Adrenal gland (tissue), 12 donors: ENCODE measurements around the gene CDCA8. TPM values are rescaled to one million over a fixed set of nuclear protein-coding genes. Genes with fewer than 3 reads are reported as not detected.

Experiments
- DNase-seq, 7 donors: peaks; one replicate each; pipeline ENCODE4 v3.0.0-alpha.2; 2019 to 2020
- H3K27ac ChIP-seq, 5 donors: fragments of 200-600 bp; sonication (generic) in 4 of 5; 1 replicate in 3 of 5; 2 replicates in 2 of 5; pipeline versions ENCODE4 v1.5.1 to v1.8.0; 2016 to 2020; ENCODE audit warnings: mild to moderate bottlenecking in 1 of 5
- H3K27me3 ChIP-seq: fragments of 200-600 bp; 2 replicates; pipeline ENCODE4 v1.8.0; 2021
- H3K36me3 ChIP-seq, 2 donors: fragments of 200-600 bp; replicated peaks in 1 of 2; 1 replicate in 1 of 2; 2 replicates in 1 of 2; pipeline versions ENCODE4 v1.5.1 to v1.8.0; 2018 to 2022
- H3K4me1 ChIP-seq, 2 donors: fragments of 200-600 bp; replicated peaks in 1 of 2; 1 replicate in 1 of 2; 2 replicates in 1 of 2; pipeline versions ENCODE4 v1.5.1 to v1.8.0; 2018 to 2021
- H3K4me3 ChIP-seq, 4 donors: fragments of 200-600 bp; sonication (generic) in 3 of 4; one replicate each; pipeline ENCODE4 v1.5.1; 2016 to 2018
- H3K9me3 ChIP-seq, 3 donors: fragments of 200-600 bp; sonication (generic) in 1 of 3; replicated peaks in 1 of 3; 1 replicate in 2 of 3; 2 replicates in 1 of 3; pipeline versions ENCODE4 v1.5.1 to v1.8.0; 2016 to 2021
- POLR2A ChIP-seq, 2 donors: fragments of 450-650 bp; IDR thresholded peaks; one replicate each; pipeline ENCODE4 v1.6.1; 2017; ENCODE audit warnings: antibody characterized with exemption in 2 of 2, mild to moderate bottlenecking in 2 of 2, moderate library complexity in 1 of 2
- WGBS, 4 donors: extraction: QIAGEN DNeasy Blood & Tissue Kit in 2 of 4; methylation state at CpG; one replicate each; pipeline versions ENCODE4 v1.1.5 to v1.1.7; 2013 to 2017; 5-methylcytosine and 5-hydroxymethylcytosine counted together
- intact Hi-C, 2 donors: fragments of 100-400 bp; cut with DNase I; formaldehyde crosslinking; loops; one replicate each; pipeline versions ENCODE4 v1.14.1 to v1.15.0; 2022 to 2023
- polyA plus RNA-seq, 3 donors: library from polyadenylated mRNA; stranded (reverse); fragments of 200-250 nt in 2 of 3; fragments of 350-450 nt in 1 of 3; fragmentation: Illumina TruSeq in 1 of 3; extraction: RNeasy Lipid Tissue Mini Kit (QIAGEN cat#74804) in 1 of 3; gene quantifications; one replicate each; pipeline ENCODE4 v1.2.3, GENCODE V29; 2013 to 2014
- total RNA-seq, 9 donors: library from RNA; depleted of rRNA in 4 of 9; stranded (reverse); fragments of >200 nt in 4 of 9; fragments of 120-200 nt in 1 of 9; fragmentation: NEBNext Ultra II Directional in 1 of 9; extraction: Animal tissue kit (Norgen Biotek cat#: 25700) in 1 of 9; gene quantifications; one replicate each; pipeline versions ENCODE4 v1.1.0 to v1.2.4, GENCODE V29; 2013 to 2023
- TF ChIP-seq, protein P1 (sequence below), 6 experiments: fragments of 450-650 bp in 4 of 6; fragments of 200-600 bp in 2 of 6; sonication (generic) in 1 of 6; IDR thresholded peaks; 1 replicate in 5 of 6; 2 replicates in 1 of 6; pipeline versions ENCODE4 v1.5.1 to v1.8.0; 2016 to 2021; ENCODE audit warnings: antibody characterized with exemption in 6 of 6, mild to moderate bottlenecking in 2 of 6, moderate library complexity in 1 of 6
- donor health status: healthy with polysubstance abuse.
- donor health status: Bipolar disorder and iron deficiency.
- donor health status: DM: yes; HTN: yes; CAD: no.
- donor health status: DM: no; HTN: no; CAD: no.
- donor health status: DM: no; HTN: no; CAD: no.
- donor health status: DM: yes; HTN: yes; CAD: no.

CDCA8 gene
- total and polyA plus RNA-seq, 12 donors, result 0.49 to 3.2 (median 1.2) TPM

DNA sequence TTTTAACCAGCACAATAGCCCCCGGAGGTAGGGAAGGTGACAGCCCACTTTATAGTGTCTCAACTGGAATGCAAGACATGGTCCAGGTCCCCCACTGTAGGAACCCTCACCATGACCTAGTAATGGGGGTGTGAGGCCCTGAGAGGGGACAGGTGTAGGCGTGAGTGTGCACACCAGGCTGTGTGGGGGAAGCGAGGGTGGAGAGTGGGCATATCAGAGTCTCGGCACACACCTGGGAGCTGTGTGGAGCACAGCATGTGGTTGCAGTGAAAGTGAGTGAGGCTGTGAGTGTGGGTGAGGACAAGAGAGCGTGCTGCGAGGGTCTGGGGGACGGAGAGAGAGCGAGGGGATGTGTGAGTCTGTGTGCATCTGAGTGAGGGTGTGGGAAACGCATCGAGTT, 40.5 kb upstream of the CDCA8 start:
- Histone ChIP-seq H3K27ac (no peak overlapping the region), H3K9me3 (no peaks in the 10 kb centered on the region), H3K4me3 (no peak overlapping the region), H3K27me3 (no peaks in the 10 kb centered on the region), H3K36me3 (no peaks in the 10 kb centered on the region), H3K4me1 (no peaks in the 10 kb centered on the region)
- 61 to 70% (median 67%) methylated on average over 10 of the region's 10 CpGs for WGBS, 4 donors
- TF ChIP-seq, protein P1, sequence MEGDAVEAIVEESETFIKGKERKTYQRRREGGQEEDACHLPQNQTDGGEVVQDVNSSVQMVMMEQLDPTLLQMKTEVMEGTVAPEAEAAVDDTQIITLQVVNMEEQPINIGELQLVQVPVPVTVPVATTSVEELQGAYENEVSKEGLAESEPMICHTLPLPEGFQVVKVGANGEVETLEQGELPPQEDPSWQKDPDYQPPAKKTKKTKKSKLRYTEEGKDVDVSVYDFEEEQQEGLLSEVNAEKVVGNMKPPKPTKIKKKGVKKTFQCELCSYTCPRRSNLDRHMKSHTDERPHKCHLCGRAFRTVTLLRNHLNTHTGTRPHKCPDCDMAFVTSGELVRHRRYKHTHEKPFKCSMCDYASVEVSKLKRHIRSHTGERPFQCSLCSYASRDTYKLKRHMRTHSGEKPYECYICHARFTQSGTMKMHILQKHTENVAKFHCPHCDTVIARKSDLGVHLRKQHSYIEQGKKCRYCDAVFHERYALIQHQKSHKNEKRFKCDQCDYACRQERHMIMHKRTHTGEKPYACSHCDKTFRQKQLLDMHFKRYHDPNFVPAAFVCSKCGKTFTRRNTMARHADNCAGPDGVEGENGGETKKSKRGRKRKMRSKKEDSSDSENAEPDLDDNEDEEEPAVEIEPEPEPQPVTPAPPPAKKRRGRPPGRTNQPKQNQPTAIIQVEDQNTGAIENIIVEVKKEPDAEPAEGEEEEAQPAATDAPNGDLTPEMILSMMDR (IDR thresholded peaks at IDR 0.05), result no peak
- intact Hi-C loops, result no loop called here
- DNase-seq, result no peak

DNA sequence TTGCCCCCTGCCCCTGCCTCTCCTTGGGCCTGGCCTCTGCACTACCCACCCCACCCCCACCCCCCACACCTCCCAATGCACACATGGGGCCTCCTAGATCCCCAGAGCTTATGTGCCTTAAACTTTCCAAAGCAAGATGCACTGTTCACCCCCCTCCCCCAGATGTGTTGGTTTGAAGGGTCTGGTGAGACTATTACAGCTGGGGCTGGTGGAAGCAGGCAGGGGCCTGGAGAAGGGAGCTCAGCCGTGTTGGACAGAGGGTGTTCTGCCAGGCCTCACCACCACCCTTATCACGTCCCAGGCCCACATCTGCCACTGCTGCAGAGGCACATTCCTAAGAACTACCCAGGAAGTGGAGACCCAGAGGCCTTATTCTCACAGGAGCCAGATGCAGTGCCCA, 39.3 kb upstream of the CDCA8 start:
- 50 to 69% (median 50%) methylated on average over 2 of the region's 2 CpGs; no CpG with 5 or more reads in 1 of the 4 donors for WGBS, 4 donors
- H3K36me3 ChIP-seq, result no peaks in the 10 kb centered on the region
- DNase-seq, result no peak
- TF ChIP-seq POLR2A (IDR thresholded peaks at IDR 0.05), result no peak
- TF ChIP-seq, protein P1 (IDR thresholded peaks at IDR 0.05), result no peak
- intact Hi-C loops, result no loop called here
- no peaks in the 10 kb centered on the region for H3K27me3 ChIP-seq
- no peak overlapping the region for H3K4me3 ChIP-seq
- H3K27ac ChIP-seq, result no peak overlapping the region
- H3K9me3 ChIP-seq, result no peaks in the 10 kb centered on the region
- H3K4me1 ChIP-seq, result no peaks in the 10 kb centered on the region

DNA sequence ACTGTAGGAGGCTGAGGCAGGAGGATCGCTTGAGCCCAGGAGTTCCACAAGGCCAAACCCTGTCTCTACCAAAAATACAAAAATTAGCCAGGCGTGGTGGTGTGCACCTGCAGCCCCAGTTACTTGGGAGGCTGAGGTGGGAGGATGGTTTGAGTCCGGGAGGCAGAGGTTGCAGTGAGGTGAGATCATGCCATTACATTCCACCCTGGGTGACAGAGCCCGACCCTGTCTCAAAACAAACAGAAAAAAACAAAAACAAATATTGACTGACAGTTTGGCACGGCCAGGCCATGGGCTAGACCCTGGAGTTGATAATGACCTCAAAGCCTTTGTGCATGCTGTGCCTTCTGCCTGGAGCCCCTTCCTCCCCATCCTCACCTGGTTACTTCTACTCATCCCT, 38.4 kb upstream of the CDCA8 start:
- H3K9me3 ChIP-seq, result no peaks in the 10 kb centered on the region
- H3K4me1 ChIP-seq, result no peaks in the 10 kb centered on the region
- TF ChIP-seq, protein P1 (IDR thresholded peaks at IDR 0.05), result no peak
- TF ChIP-seq POLR2A (IDR thresholded peaks at IDR 0.05), result no peak
- no peak overlapping the region for H3K4me3 ChIP-seq
- H3K36me3 ChIP-seq, result no peaks in the 10 kb centered on the region
- WGBS, 4 donors, result 77 to 79% (median 78%) methylated on average over 4 to 5 of the region's 5 CpGs
- intact Hi-C loops, result no loop called here
- no peak for DNase-seq
- H3K27ac ChIP-seq, result no peak overlapping the region
- H3K27me3 ChIP-seq, result no peaks in the 10 kb centered on the region

DNA sequence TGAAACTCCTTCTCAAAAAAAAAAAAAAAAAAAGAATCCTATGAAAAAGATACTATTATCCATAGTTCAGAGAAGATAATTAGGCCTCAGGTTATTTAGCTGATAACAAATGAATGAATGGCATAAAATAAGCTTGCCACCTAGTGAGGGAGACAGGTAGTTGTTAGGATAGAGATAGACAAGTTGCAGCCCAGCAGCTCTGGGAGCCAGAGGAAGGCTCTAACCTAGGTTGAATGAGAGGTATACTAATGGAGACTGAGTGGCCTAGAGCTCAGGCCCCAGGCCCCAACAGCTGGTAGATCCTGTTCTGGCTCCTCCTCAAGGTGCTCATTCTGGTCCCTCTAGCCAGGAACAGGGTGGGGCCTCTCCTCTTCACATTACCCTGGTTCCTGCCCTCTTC, 37.0 kb upstream of the CDCA8 start:
- intact Hi-C loops, result no loop called here
- Histone ChIP-seq H3K27me3 (no peaks in the 10 kb centered on the region), H3K27ac (no peak overlapping the region), H3K4me3 (no peak overlapping the region), H3K9me3 (no peaks in the 10 kb centered on the region), H3K4me1 (no peaks in the 10 kb centered on the region), H3K36me3 (no peaks in the 10 kb centered on the region)
- DNase-seq, result no peak
- TF ChIP-seq POLR2A (IDR thresholded peaks at IDR 0.05), result no peak
- TF ChIP-seq, protein P1 (IDR thresholded peaks at IDR 0.05), result no peak
